Stromal cell of bone marrow (primary cell): Measurements from ENCODE around the gene BICD2.

Experiments
- DNase-seq: peaks from one replicate; pipeline ENCODE4 v3.0.0-alpha.2; 2012; ENCODE audit warnings: low read depth

BICD2 gene

DNA sequence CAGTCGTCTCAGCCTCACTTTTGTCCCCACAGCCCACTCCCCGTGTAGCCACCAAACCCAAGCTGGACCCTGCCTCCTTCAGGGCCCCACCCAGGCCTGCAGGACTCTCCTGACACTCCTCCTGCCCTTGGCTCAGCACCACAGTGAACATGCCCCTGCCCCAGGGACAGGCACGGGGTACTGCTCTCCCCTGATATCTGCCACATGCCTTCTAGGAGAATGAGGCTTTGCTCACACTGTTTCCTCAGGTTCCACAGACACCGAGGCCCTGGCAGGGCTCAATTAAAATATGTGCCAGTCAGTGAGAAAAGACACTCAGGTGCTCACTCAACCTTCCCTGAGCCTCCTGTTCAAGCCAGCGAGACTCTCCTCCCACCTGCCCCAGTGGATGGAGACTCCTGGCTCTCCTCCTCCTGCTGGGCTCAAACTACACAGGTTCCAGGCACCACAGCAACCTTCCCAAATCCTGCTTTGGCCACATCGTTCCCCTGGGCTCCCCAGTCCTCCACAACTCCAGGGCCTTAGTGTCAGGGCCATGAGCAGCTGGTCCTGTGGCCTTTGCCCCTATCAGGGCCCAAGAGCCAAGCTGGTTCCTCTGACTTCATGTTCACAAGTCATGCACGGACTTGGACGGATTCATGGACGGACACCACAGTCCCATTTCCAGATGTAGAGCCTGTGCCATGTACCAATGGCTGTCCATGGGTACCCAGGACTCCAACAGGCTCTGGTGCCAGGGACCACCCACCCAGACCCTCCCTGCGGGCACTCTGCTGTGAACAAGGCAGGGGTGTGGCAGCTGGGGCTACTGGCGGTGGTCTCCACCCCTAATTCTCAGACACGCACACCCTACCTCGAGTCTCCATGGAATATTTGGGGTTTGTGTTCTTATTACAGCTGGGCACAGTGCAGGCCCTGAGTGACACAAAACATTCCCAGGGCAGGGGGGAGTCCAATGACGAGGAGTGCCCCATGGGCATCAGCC, 36.6 kb downstream of the BICD2 start:
- no peak for DNase-seq

DNA sequence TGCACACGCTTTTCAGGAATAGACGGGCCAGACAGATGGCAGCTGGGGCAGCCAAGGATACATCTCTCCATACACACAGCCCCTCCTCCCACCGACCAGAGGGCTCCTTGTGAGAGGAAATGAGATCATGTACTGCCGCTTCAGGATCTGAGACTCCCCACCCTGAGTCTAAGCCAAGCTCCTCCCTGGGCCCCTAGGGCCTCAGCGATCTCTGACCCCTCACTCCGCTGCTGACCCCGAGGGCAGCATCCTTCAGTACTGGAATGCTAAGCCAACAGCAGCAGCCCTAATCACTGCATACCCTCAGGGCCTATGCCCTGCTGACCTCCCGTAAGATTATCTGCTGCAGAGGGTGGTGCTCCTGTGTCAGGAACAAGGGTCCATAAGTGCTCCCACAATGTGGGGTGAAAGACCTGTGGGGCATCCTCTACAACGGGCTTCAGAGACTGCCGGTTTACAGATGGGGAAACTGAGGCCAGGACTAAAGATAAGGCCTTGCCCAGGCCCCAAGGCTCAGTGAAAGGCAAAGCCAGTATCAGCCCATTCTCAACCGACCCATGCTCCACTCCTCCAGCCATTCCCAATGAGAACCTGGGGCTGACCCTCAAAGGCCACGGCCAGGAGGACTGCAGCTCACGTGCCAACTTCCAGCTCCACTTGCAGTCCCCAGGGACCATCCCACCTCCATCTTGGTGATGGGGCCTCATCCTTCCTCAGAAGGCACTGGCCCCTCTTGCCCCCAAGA, 37.5 kb downstream of the BICD2 start:
- no peak for DNase-seq

DNA sequence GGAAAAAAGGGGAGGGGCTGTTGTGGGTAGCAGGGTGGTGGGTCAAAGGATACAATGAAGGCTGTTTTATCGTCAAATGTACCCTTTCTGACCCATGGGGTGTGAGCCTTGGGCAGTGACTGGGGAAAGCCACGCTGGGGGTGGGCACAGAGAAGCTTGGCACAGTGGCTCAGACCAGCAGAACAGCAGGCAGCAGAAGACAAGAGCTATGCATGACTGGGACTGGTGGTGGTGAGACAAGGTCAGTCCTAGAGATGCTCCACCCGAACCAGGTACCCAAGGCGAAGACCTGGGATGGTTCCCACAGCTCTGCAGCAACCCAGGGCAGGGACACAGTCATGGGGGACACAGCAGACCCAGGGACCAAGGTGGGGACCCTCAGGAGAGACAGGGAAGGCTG, 38.3 kb downstream of the BICD2 start:
- no peak for DNase-seq

DNA sequence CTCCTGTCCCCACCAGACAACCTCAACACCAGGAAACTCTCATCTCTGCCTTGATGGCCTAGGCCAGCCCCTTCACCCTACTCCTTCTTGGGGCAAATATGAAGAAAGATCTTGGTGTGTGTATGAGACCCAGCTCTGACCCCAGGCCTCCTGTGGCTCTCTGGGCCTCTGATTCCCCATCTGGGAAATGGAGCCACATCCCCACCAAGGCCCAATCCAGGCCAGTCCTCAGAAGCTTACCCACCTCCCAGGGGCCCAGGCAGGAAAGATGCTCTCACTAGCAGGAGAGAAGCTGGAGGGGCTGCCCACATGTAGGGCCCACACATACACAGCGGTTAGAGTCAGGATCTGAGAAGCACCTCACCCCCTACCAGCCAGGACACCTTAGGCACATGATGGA, 38.9 kb downstream of the BICD2 start:
- DNase-seq: no peak

DNA sequence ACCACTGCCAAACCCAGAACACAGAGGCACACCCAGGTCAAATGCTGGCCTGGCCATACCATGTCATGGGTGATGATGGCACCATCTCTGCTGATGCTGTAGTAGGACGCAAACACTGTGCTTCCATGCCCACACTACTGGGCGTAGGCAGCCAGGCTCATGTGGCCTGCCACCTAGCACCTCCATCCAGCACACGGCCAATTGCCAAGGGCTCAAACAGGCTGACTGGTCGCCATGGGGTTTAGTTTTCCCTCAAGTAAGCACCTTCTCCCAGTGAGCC, 39.4 kb downstream of the BICD2 start:
- no peak for DNase-seq

- no peak for DNase-seq
Measured at GRCh38 chr9:92724528-92725265, 39.9 kb downstream of the BICD2 start.

- no peak for DNase-seq
Measured at GRCh38 chr9:92723801-92724323, 40.8 kb downstream of the BICD2 start.

DNA sequence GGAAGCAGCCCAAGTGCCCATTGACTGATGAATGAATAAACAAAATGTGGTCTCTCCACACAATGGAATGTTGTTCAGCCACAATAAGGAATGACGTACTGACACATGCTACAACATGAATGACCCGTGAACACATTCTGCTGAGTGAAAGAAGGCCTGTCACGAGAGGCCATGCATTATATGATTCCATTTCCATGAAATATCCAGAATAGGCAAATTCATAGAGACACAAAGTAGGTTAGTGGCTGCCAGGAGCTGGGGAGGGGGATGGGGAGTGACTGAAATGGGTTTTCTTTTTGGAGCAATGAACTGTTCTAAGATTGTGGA, 41.4 kb downstream of the BICD2 start:
- no peak for DNase-seq

DNA sequence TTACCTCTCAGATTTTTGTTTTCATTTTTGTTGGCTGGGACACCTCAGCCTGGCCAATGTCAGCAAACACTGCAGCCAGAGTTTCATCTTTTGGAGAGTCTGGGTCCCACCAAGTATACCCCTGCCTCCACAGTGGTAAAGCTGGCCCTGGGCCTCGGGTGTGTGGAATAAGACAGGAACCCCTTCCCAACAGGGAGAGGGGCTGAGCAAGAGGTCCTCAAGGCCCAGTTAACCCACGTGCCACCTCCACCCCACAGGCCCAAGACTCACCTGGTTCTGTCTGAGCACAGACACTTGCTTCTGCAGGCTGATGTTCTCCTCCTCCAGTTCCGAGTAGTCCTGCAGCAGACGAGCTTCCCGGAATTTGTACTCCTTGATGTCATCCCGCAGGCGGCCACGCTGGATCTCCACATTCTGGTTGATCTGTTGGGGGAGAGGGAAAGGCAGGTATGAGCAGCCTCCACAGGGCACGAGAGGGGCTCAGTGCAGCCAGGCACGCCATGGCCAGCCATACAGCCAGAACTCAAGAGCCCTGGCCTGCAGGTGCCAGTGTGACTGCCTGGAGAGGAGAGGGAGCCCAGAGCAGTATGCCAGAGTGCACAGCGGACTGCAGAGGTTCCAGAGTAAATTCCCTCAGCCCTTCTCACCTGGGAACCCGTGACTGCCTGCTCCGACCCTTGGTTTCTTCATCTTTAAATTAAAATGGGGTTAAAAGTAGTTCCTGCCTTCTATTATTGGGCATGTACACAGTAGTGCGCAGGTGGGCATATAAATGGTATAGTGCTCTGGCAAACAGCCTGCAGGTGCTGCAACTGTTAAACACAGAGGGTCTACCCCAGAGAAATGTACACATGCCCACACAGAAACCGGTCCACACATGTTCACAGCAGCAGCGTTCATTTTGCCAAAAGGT, 42.0 kb downstream of the BICD2 start:
- DNase-seq: no peak

DNA sequence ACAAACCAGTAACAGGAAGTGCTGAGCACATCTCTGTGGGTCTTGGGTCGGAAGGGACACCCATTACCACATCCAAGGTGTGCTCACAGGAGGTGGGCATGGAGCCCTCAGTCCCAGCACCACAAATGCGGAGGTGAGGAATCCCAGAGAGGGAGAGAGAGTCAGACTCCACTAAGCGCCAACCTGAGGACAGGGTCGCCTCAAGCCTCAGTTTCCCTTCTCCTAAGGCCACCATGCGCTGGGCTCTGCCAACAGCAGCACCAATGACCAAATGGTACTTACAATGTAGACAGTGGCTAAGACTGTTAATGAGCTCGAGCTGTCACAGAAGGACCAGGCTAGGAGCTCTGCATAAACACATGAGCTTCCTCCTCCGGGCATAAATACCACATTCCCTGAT, 43.1 kb downstream of the BICD2 start:
- no peak for DNase-seq

GRCh38 chr9:92720807-92721535, 43.7 kb downstream of the BICD2 start:
- no peak for DNase-seq

DNA sequence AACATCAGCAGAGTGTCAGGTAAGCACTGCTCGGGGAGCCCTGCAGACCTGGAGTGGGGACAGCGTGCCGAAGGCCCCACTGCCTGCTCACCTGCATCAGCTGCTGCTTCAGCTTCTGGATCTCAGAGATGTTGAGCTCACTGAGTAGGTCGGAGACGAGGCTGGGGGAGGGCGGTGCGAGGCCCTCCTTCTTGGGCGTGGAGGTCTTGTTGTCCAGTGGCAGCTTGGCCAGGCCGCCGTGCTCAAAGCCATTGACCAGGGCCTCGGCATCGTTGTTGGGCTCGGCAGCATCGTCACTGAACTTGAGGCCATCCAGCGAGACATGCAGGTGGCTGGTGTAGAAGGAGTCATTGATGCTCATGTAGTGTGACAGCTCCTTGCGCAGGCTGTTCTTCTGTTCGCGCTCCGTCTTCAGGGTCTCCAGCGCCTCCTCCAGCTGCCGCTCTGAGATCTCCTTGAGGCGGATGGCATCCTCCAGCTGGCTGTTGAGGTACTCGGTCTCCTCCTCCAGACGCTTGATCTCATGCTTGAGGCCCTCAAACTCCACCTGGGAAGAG, 44.3 kb downstream of the BICD2 start:
- no peak for DNase-seq

DNA sequence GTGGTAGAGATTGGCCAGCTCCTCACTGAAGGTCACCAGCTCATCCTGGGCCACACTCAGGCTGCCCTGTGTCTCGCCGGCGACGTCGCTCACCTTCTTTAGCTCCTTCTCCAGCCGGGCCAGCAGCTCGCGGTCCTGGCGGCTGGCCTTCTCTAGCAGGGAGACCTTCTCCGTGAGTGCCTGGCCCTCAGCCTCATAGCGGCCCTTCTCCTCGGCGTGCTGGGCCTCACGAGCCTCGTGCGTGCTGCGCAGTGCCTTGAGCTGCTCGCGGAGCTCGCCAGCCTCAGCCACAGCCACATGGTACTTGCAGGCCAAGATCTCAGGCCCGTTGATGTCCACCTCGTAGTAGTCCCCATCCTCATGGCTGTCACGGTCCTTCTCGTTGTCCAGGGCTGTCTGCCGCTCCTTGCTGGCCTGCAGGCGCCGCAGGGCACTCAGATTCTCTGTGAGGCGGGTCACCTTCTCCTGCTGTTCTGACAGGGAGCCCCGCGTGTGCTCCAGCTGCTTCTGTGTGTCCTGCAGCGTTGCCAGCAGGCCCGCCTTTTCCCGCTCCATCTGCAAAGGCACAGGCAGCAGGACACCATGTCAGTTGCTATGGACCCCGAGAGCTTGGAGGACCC, 45.5 kb downstream of the BICD2 start:
- DNase-seq: no peak

DNA sequence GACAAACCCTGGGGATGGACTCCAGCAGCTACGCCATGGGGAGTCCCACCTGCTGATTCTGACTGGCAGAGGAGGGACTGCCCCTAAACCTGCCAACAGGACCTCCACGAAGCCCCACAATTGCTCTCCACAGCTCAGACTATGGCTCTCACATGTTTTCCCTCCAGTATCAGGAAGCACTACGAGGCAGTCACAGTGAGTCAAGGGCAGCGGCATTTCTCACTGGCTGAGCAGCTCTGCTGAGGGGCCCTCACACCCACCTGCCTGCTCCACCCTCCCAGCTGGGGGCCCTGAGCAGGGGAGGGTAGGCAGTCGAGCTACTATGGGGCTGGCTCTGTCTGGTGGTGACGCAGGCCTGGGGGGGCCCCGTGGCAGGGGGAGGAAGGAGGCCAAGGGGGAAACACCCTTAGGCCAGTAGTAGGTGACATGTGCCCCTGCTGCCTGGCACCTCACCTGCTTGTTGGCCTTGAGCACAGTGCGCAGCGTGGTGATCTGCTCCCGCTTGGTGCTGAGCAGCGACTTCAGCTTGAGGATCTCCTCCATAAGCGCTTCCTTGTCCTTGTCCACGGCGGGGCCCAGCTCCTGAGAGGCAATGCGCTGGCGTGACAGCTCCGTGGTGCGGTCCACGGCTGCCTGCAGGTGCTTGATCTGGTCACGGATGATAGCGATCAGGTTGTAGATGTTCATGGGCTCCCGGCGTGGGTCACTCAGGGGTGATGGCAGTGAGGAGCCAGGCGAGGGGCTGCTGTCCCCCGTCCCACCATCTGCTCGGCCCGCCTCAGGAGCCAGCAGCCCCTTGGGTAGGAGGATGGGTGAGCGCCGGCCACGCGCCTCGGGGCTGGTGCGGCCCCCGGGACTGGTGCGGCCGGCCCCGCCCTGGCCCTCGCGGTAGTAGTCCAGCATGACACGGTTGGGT, 46.3 kb downstream of the BICD2 start:
- DNase-seq: no peak

- no peak for DNase-seq
Measured at GRCh38 chr9:92717201-92718085, 47.2 kb downstream of the BICD2 start.

DNA sequence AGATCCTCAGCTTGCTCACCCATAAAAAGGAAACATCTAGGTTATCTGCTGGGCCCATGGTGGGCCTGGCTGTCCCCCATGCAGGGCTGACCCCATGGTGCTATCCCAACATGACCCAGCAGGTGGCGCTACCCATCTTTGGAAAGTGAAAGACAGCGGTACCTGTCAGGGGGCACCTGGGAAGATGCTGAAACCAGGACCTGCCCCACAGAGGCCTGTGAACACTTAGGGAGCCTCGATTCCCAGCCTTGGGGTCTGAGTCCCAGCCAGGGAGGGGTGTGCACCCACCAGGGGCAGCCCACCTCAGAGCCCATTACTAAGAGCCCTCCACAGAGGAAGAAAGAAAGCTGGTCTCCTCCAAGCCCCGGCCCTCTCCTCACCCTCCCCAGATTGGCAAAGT, 48.1 kb downstream of the BICD2 start:
- no peak for DNase-seq

DNA sequence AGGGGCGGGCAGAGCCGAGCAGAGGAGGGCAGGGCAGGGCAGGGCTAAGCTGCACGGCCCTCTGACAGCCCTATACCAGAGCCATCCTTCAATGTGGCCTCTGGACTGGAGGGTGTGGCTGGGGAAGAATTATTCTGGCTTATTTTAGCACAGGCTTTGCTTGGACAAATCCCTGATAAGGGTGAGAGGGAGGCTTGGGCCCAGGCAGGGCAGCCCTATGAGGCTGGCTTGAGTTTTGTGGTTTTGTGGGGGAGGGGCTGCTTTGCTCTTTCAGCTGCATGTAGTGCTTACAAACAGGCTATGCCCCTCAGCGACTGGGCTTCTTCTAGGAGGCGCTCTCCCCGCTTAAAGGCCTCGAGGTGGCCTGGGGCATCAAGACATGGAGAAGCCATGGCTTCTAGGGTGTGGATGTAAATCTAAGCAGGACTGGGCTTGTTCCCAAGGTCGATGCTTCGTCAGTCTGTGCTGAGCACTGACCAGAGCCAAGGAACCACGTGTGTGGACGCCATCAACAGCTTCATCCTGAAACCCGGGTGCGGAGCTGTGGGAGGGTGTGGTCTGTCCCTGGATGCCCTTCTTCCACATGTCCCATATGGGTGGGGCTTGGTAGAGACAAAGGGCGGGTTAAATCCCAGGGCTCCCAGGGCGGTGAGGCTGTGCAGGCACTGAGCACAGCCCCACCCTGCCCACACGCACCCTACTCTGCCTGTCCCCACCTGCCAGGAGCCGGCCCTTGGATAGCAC, 49.0 kb downstream of the BICD2 start:
- DNase-seq: peak; percentile 40
